Panc1 (cell line): ENCODE data around the gene SHISA8.

ENCODE experiments used
- POLR2AphosphoS5 ChIP-seq: IDR thresholded peaks from 2 replicates; pipeline ENCODE4 v1.6.1; 2012; ENCODE audit warnings: mild to moderate bottlenecking, low read depth, low read length, moderate library complexity
- TF ChIP-seq, protein P1 (sequence below): fragments of 450-650 bp; IDR thresholded peaks from 2 replicates; pipeline ENCODE4 v1.5.1; 2017; ENCODE audit warnings: mild to moderate bottlenecking

DNA sequence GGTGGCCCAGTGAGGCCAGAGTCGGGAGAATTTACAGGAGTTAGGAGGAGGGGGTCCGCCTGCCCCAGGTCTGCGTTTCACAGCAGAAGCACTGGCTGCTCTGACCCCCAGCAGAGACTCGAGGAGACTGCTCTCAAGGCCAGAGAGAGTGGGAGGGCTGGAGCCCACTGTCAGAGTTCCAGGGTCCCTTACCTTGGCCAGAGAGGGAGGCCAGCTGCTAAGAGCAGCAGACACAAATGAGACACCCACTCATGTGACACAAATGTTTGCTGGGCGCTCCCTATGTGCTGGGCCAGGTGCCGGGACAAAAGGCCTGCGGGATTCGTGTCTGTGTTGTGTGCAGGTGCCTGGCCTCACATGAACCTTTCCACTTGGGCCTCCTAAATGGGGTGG, 14.5 kb upstream of the SHISA8 start:
- TF ChIP-seq, protein P1, sequence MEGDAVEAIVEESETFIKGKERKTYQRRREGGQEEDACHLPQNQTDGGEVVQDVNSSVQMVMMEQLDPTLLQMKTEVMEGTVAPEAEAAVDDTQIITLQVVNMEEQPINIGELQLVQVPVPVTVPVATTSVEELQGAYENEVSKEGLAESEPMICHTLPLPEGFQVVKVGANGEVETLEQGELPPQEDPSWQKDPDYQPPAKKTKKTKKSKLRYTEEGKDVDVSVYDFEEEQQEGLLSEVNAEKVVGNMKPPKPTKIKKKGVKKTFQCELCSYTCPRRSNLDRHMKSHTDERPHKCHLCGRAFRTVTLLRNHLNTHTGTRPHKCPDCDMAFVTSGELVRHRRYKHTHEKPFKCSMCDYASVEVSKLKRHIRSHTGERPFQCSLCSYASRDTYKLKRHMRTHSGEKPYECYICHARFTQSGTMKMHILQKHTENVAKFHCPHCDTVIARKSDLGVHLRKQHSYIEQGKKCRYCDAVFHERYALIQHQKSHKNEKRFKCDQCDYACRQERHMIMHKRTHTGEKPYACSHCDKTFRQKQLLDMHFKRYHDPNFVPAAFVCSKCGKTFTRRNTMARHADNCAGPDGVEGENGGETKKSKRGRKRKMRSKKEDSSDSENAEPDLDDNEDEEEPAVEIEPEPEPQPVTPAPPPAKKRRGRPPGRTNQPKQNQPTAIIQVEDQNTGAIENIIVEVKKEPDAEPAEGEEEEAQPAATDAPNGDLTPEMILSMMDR = no peak
- TF ChIP-seq POLR2AphosphoS5 = no peak
